ENCODE results near the gene TMEM183A.

DNA sequence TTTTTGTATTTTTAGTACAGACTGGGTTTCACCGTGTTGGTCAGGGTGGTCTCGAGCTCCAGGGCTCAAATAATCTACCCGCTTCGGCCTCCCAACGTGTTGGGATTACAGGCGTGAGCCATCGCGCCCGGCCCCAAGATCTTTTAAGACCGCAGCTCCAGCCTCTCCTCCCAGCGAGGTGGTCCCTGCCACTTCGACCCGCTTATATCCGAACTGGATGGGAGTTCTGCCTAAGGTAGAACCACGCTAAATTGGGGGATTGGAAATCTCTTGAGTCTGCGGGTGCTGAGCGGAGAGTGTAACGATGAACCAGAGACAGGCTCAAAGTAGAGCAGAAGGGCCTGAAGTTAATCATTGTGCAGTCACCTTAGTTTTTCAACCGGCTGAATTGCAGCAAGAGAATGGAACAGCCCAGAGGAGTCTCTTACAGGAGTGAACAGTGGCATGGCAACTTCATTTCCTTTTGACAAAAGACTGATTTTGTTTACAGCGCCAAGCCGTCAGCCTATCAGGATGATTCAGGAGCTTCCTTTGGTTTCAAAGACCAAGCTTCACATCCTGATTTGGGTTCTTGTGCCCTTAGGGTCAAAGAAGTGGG, 39.4 kb upstream of the TMEM183A start:
- TF ChIP-seq, protein P1, sequence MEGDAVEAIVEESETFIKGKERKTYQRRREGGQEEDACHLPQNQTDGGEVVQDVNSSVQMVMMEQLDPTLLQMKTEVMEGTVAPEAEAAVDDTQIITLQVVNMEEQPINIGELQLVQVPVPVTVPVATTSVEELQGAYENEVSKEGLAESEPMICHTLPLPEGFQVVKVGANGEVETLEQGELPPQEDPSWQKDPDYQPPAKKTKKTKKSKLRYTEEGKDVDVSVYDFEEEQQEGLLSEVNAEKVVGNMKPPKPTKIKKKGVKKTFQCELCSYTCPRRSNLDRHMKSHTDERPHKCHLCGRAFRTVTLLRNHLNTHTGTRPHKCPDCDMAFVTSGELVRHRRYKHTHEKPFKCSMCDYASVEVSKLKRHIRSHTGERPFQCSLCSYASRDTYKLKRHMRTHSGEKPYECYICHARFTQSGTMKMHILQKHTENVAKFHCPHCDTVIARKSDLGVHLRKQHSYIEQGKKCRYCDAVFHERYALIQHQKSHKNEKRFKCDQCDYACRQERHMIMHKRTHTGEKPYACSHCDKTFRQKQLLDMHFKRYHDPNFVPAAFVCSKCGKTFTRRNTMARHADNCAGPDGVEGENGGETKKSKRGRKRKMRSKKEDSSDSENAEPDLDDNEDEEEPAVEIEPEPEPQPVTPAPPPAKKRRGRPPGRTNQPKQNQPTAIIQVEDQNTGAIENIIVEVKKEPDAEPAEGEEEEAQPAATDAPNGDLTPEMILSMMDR (conservative IDR thresholded peaks at IDR 0.05; ENCODE audit: low read depth in 2 of 2) = no peak
- TF ChIP-seq EZH2 (IDR thresholded peaks at IDR 0.05; ENCODE audit: low read depth, unreplicated experiment) = no peak
- TF ChIP-seq ZNF331 (CRISPR knock-in tag; IDR thresholded peaks at IDR 0.05; ENCODE audit: low read depth) = no peak
- no peak for TF ChIP-seq EZH2phosphoT487 (IDR thresholded peaks at IDR 0.05; ENCODE audit: unreplicated experiment)
- no peak for TF ChIP-seq NANOG (IDR thresholded peaks at IDR 0.05; ENCODE audit: borderline replicate concordance)
- TF ChIP-seq CREB1 (CRISPR knock-in tag; IDR thresholded peaks at IDR 0.05; ENCODE audit: low read depth) = no peak
- TF ChIP-seq, protein P2, sequence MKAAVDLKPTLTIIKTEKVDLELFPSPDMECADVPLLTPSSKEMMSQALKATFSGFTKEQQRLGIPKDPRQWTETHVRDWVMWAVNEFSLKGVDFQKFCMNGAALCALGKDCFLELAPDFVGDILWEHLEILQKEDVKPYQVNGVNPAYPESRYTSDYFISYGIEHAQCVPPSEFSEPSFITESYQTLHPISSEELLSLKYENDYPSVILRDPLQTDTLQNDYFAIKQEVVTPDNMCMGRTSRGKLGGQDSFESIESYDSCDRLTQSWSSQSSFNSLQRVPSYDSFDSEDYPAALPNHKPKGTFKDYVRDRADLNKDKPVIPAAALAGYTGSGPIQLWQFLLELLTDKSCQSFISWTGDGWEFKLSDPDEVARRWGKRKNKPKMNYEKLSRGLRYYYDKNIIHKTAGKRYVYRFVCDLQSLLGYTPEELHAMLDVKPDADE (IDR thresholded peaks at IDR 0.05) = no peak
- TF ChIP-seq POLR2AphosphoS5 (IDR thresholded peaks at IDR 0.05; ENCODE audit: low read depth) = no peak
- TF ChIP-seq JUNB (IDR thresholded peaks at IDR 0.05; ENCODE audit: unreplicated experiment) = no peak
- no peak for TF ChIP-seq STAT1 (IDR thresholded peaks at IDR 0.05; ENCODE audit: unreplicated experiment)
- TF ChIP-seq, protein P3, sequence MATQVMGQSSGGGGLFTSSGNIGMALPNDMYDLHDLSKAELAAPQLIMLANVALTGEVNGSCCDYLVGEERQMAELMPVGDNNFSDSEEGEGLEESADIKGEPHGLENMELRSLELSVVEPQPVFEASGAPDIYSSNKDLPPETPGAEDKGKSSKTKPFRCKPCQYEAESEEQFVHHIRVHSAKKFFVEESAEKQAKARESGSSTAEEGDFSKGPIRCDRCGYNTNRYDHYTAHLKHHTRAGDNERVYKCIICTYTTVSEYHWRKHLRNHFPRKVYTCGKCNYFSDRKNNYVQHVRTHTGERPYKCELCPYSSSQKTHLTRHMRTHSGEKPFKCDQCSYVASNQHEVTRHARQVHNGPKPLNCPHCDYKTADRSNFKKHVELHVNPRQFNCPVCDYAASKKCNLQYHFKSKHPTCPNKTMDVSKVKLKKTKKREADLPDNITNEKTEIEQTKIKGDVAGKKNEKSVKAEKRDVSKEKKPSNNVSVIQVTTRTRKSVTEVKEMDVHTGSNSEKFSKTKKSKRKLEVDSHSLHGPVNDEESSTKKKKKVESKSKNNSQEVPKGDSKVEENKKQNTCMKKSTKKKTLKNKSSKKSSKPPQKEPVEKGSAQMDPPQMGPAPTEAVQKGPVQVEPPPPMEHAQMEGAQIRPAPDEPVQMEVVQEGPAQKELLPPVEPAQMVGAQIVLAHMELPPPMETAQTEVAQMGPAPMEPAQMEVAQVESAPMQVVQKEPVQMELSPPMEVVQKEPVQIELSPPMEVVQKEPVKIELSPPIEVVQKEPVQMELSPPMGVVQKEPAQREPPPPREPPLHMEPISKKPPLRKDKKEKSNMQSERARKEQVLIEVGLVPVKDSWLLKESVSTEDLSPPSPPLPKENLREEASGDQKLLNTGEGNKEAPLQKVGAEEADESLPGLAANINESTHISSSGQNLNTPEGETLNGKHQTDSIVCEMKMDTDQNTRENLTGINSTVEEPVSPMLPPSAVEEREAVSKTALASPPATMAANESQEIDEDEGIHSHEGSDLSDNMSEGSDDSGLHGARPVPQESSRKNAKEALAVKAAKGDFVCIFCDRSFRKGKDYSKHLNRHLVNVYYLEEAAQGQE (IDR thresholded peaks at IDR 0.05; ENCODE audit: unreplicated experiment) = no peak
